Sigmoid colon (tissue), 7 donors: ENCODE data around the gene GFY. TPM values are rescaled to one million over a fixed set of nuclear protein-coding genes. Genes with fewer than 3 reads are reported as not detected.
"Not testable (repeated sequence)": the region's sequence is repeated elsewhere in the genome, so short reads cannot be mapped to it uniquely, and the experiment has no call there.

Experiments
- DNase-seq: peaks from one replicate; pipeline ENCODE4 v3.0.0-alpha.2; 2019
- H3K27ac ChIP-seq, 4 donors: fragments of 200-600 bp; sonication (generic); one replicate each; pipeline ENCODE4 v1.5.1; 2016 to 2019; ENCODE audit warnings: mild to moderate bottlenecking in 1 of 4
- H3K27me3 ChIP-seq, 3 donors: fragments of 200-600 bp; sonication (generic); one replicate each; pipeline ENCODE4 v1.5.1; 2019; ENCODE audit warnings: mild to moderate bottlenecking in 1 of 3
- H3K36me3 ChIP-seq, 4 donors: fragments of 200-600 bp; sonication (generic); one replicate each; pipeline ENCODE4 v1.5.1; 2016 to 2019
- H3K4me1 ChIP-seq, 4 donors: fragments of 200-600 bp; sonication (generic); one replicate each; pipeline ENCODE4 v1.5.1; 2017 to 2019
- H3K4me3 ChIP-seq, 4 donors: fragments of 200-600 bp; sonication (generic); one replicate each; pipeline ENCODE4 v1.5.1; 2017 to 2019; ENCODE audit warnings: mild to moderate bottlenecking in 2 of 4, moderate library complexity in 1 of 4
- H3K9me3 ChIP-seq, 4 donors: fragments of 200-600 bp in 3 of 4; sonication (generic) in 3 of 4; one replicate each; pipeline versions ENCODE4 v1.5.1 to v1.6.1; 2013 to 2019
- CTCF ChIP-seq, 4 experiments: fragments of 450-650 bp in 3 of 4; fragments of 200-600 bp in 1 of 4; IDR thresholded peaks; one replicate each; pipeline ENCODE4 v1.5.1; 2016 to 2019; ENCODE audit warnings: antibody characterized with exemption in 4 of 4, mild to moderate bottlenecking in 3 of 4, moderate library complexity in 2 of 4
- EP300 ChIP-seq, 4 donors: sonication (generic); formaldehyde crosslinking; IDR thresholded peaks; one replicate each; pipeline ENCODE4 v1.6.1; 2017; ENCODE audit warnings: antibody characterized with exemption in 4 of 4
- POLR2A ChIP-seq, 2 donors: fragments of 450-650 bp; IDR thresholded peaks; one replicate each; pipeline ENCODE4 v1.6.1; 2016; ENCODE audit warnings: antibody characterized with exemption in 2 of 2, mild to moderate bottlenecking in 2 of 2, moderate library complexity in 2 of 2
- POLR2AphosphoS5 ChIP-seq, 4 donors: sonication (generic); formaldehyde crosslinking; IDR thresholded peaks; one replicate each; pipeline ENCODE4 v1.6.1; 2017; ENCODE audit warnings: antibody characterized with exemption in 4 of 4
- WGBS, 2 donors: extraction: QIAGEN DNeasy Blood & Tissue Kit; methylation state at CpG; one replicate each; pipeline ENCODE4 v1.1.7; 2013; 5-methylcytosine and 5-hydroxymethylcytosine counted together
- intact Hi-C: fragments of 100-400 bp; cut with DNase I; formaldehyde crosslinking; loops from one replicate; pipeline ENCODE4 v1.15.1; 2023
- polyA plus RNA-seq, 3 donors: library from polyadenylated mRNA; stranded (reverse); fragments of 200-250 nt; gene quantifications; one replicate each; pipeline ENCODE4 v1.2.3, GENCODE V29; 2013
- total RNA-seq, 4 donors: library from RNA; depleted of rRNA; stranded (reverse); fragments of >200 nt; gene quantifications; one replicate each; pipeline ENCODE4 v1.1.0, GENCODE V29; 2016
- donor health status: healthy with polysubstance abuse.
- donor health status: Bipolar disorder and iron deficiency.
- donor health status: healthy.

GFY gene
- total and polyA plus RNA-seq, 7 donors = not detected

GRCh38 chr19:49459388-49459787 lies 34.2 kb downstream of the GFY start:
- Histone ChIP-seq H3K27ac (no peak overlapping the region), H3K4me3 (no peak overlapping the region), H3K4me1 (peaks cover 0 to 8% (median 3%) of the 10 kb centered on the region in 4 donors), H3K9me3 (no peaks in the 10 kb centered on the region), H3K27me3 (no peaks in the 10 kb centered on the region), H3K36me3 (peaks cover 0 to 37% (median 4%) of the 10 kb centered on the region in 4 donors)
- intact Hi-C loops = loop anchor here (10.0 kb wide), 2 partner anchors 375 to 565 kb away; partner anchors contain the start of genes SNRNP70, VRK3 and ZNF473
- TF ChIP-seq POLR2A (IDR thresholded peaks at IDR 0.05) = no peak
- no peak for TF ChIP-seq POLR2AphosphoS5 (IDR thresholded peaks at IDR 0.05)
- no peak for TF ChIP-seq CTCF (IDR thresholded peaks at IDR 0.05)
- TF ChIP-seq EP300 (IDR thresholded peaks at IDR 0.05) = no peak
- 94 to 95% methylated on average over 12 of the region's 12 CpGs for WGBS, 2 donors
- no peak for DNase-seq

- H3K36me3 ChIP-seq = peaks cover 0 to 50% (median 4%) of the 10 kb centered on the region in 4 donors
- H3K4me1 ChIP-seq, H3K27me3 ChIP-seq, H3K27ac ChIP-seq, H3K9me3 ChIP-seq, intact Hi-C loops, H3K4me3 ChIP-seq, DNase-seq: not testable (repeated sequence)
- WGBS, 2 donors = 0% methylated on average over 1 of the region's 1 CpG
Observed at GRCh38 chr19:49461130-49461529, 35.9 kb downstream of the GFY start.

- 98% methylated on average over 37 of the region's 37 CpGs for WGBS, 2 donors
- no peaks in the 10 kb centered on the region for H3K27me3 ChIP-seq
- TF ChIP-seq EP300 (IDR thresholded peaks at IDR 0.05) = no peak
- TF ChIP-seq POLR2AphosphoS5 (IDR thresholded peaks at IDR 0.05) = no peak
- TF ChIP-seq POLR2A (IDR thresholded peaks at IDR 0.05) = no peak
- no peak for TF ChIP-seq CTCF (IDR thresholded peaks at IDR 0.05)
- intact Hi-C loops = no loop called here
- DNase-seq = no peak
- no peaks in the 10 kb centered on the region for H3K9me3 ChIP-seq
- peaks cover 0 to 56% (median 4%) of the 10 kb centered on the region in 4 donors for H3K36me3 ChIP-seq
- H3K4me1 ChIP-seq = peaks cover 0 to 5% (median 0%) of the 10 kb centered on the region in 4 donors
- no peak overlapping the region for H3K27ac ChIP-seq
- H3K4me3 ChIP-seq = no peak overlapping the region
Observed at GRCh38 chr19:49461656-49462055, 36.5 kb downstream of the GFY start.

- H3K36me3 ChIP-seq = peaks cover 0 to 62% (median 4%) of the 10 kb centered on the region in 4 donors
- intact Hi-C loops = no loop called here
- no peak overlapping the region for H3K27ac ChIP-seq
- TF ChIP-seq EP300 (IDR thresholded peaks at IDR 0.05) (no peak), CTCF (IDR thresholded peaks at IDR 0.05) (no peak), POLR2AphosphoS5 (IDR thresholded peaks at IDR 0.05) (no peak), POLR2A (IDR thresholded peaks at IDR 0.05) (no peak)
- 87 to 90% methylated on average over 12 of the region's 12 CpGs for WGBS, 2 donors
- no peaks in the 10 kb centered on the region for H3K9me3 ChIP-seq
- H3K27me3 ChIP-seq = no peaks in the 10 kb centered on the region
- no peaks in the 10 kb centered on the region for H3K4me1 ChIP-seq
- no peak overlapping the region for H3K4me3 ChIP-seq
- no peak for DNase-seq
Observed at GRCh38 chr19:49462492-49462891, 37.3 kb downstream of the GFY start.

GRCh38 chr19:49463960-49464740 lies 39.0 kb downstream of the GFY start:
- TF ChIP-seq POLR2A (IDR thresholded peaks at IDR 0.05) (no peak), CTCF (IDR thresholded peaks at IDR 0.05) (no peak), POLR2AphosphoS5 (IDR thresholded peaks at IDR 0.05) (no peak), EP300 (IDR thresholded peaks at IDR 0.05) (no peak)
- no peaks in the 10 kb centered on the region for H3K4me1 ChIP-seq
- no peak overlapping the region for H3K4me3 ChIP-seq
- no peaks in the 10 kb centered on the region for H3K27me3 ChIP-seq
- no peak for DNase-seq
- WGBS, 2 donors = 95% methylated on average over 39 of the region's 39 CpGs
- peaks cover 0 to 68% (median 2%) of the 10 kb centered on the region in 4 donors for H3K36me3 ChIP-seq
- intact Hi-C loops = no loop called here
- H3K27ac ChIP-seq = no peak overlapping the region
- no peaks in the 10 kb centered on the region for H3K9me3 ChIP-seq
